ENCODE measurements around the gene NINJ2. TPM values are rescaled to one million over a fixed set of nuclear protein-coding genes. Genes with fewer than 3 reads are reported as not detected.
A peak's percentile ranks its signal among the peaks of the same experiment; 100 is the strongest.

Gene NINJ2
- total RNA-seq, 4 donors from 2014 or later = 3.8 to 8.3 (median 5.2) TPM; not detected in 1

DNA sequence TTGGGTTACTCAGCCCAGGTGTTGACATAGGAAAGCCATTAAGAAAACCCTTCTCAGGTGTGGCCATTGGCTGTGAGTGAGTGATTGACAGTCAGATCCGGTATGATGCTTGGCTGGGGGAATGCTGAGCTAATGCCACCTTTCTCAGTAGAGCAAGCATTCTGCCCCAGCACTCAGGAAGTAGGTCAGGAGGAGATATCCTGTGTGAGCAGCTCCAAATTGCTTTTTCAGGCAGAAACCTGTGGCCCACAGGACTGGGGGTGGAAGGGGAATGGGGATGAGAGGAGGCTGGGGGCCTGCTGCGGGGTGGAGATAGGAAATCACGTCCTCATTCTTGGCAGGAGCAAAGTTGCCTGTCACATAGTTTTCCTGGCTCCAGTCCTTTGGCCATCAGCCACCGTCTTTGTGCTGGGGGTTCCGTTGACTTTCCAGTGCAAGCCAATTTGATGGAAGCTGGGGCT lies 55.7 kb downstream of the NINJ2 start:
- peak overlapping the region in 1 of 4 donors; percentile 5 for H3K27ac ChIP-seq
- H3K27me3 ChIP-seq = no peaks in the 10 kb centered on the region
- TF ChIP-seq CTCF (IDR thresholded peaks at IDR 0.05) (no peak), POLR2A (IDR thresholded peaks at IDR 0.05) (no peak)
- peaks cover 0 to 9% (median 6%) of the 10 kb centered on the region in 4 donors for H3K4me1 ChIP-seq
- no peak overlapping the region for H3K4me3 ChIP-seq
- H3K36me3 ChIP-seq = no peaks in the 10 kb centered on the region
- H3K9me3 ChIP-seq = no peaks in the 10 kb centered on the region
- DNase-seq = no peak

DNA sequence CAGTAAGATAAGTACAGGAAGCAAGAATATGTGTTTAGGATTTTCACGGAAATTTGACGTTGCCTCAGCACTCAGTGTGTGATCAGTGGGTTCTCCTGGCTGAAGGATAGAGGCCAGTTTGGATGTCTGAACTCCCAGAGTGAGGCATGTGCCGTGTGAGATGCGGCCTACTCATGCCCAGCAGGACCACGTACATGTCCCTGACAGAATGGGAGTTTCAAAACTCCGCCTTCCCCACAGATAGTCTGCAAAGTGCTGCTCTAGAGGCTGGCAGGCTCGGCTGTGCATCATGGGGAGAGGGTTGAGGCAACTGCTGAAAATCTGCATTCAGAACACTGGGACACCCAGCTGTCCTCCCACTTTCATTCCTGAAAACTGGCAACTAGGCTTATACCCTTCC lies 58.3 kb downstream of the NINJ2 start:
- Histone ChIP-seq H3K27me3 (no peaks in the 10 kb centered on the region), H3K9me3 (no peaks in the 10 kb centered on the region), H3K4me1 (peaks cover 0 to 2% (median under 1%) of the 10 kb centered on the region in 4 donors), H3K36me3 (no peaks in the 10 kb centered on the region), H3K4me3 (no peak overlapping the region), H3K27ac (no peak overlapping the region)
- no peak for TF ChIP-seq POLR2A (IDR thresholded peaks at IDR 0.05)
- no peak for TF ChIP-seq CTCF (IDR thresholded peaks at IDR 0.05)
- DNase-seq = no peak

DNA sequence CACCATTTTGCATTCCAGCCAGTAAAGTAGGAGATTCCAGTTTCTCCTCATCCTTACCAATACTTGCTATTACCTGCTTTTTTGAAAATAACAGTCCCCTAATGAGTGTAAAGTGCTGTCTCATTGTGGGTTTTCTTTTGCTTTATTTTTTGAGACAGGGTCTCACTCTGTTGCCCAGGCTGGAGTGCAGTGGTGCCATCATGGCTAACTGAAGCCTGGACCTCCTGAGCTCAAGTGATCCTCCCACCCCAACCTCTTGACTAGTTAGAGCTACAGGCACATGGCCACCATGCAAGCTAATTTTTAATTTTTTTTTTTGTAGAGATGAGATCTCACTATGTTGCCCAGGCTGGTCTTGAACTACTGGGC lies 60.6 kb downstream of the NINJ2 start:
- TF ChIP-seq CTCF (IDR thresholded peaks at IDR 0.05) (no peak), POLR2A (IDR thresholded peaks at IDR 0.05) (no peak)
- Histone ChIP-seq H3K27me3 (no peaks in the 10 kb centered on the region), H3K9me3 (no peaks in the 10 kb centered on the region), H3K4me1 (no peaks in the 10 kb centered on the region), H3K27ac (no peak overlapping the region), H3K4me3 (no peak overlapping the region), H3K36me3 (no peaks in the 10 kb centered on the region)
- no peak for DNase-seq

DNA sequence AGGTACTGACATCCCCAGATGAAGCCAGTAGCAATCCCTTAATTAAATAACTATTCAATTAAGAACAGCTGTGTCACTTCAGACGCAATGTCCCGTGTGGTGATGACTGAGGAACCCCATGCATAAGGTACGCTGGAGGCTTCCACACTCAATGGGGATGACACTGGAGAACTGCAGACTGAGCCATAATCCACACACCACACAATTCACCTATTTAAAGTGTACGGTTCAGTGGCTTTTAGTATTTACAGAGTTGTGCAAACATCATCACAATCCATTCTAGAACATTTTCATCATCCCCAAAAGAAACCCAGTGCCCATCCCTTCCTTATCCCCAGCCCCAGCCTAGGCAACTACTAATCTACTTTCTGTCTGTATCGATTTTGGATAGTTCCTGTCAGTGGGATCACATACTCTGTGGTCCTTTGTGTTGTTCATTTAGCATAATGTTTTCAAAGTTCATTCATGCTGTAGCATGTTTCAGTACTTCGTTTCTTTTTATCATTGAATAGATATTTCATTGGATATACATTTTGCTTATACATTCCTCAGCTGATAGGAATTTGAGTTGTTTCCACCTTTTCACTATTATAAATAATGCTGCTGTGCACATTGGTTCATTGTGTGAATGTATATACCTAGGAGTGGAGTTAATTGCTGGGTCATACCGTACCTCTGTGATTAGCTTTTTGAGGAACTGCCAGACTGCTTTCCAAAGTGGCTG lies 61.1 kb downstream of the NINJ2 start:
- TF ChIP-seq POLR2A (IDR thresholded peaks at IDR 0.05) (no peak), CTCF (IDR thresholded peaks at IDR 0.05) (no peak)
- H3K27ac ChIP-seq = no peak overlapping the region
- H3K27me3 ChIP-seq = no peaks in the 10 kb centered on the region
- no peaks in the 10 kb centered on the region for H3K4me1 ChIP-seq
- H3K4me3 ChIP-seq = no peak overlapping the region
- no peak for DNase-seq
- no peaks in the 10 kb centered on the region for H3K36me3 ChIP-seq
- no peaks in the 10 kb centered on the region for H3K9me3 ChIP-seq

GRCh38 chr12:599756-600155 lies 63.5 kb downstream of the NINJ2 start:
- Histone ChIP-seq H3K36me3 (no peaks in the 10 kb centered on the region), H3K27me3 (no peaks in the 10 kb centered on the region), H3K9me3 (no peaks in the 10 kb centered on the region), H3K4me3 (no peak overlapping the region), H3K4me1 (no peaks in the 10 kb centered on the region), H3K27ac (no peak overlapping the region)
- DNase-seq = no peak
- TF ChIP-seq POLR2A (IDR thresholded peaks at IDR 0.05) (no peak), CTCF (IDR thresholded peaks at IDR 0.05) (no peak)
